ENCODE measurements around the gene PDILT.
"Not testable (repeated sequence)": the region's sequence is repeated elsewhere in the genome, so short reads cannot be mapped to it uniquely, and the experiment has no call there.

DNA sequence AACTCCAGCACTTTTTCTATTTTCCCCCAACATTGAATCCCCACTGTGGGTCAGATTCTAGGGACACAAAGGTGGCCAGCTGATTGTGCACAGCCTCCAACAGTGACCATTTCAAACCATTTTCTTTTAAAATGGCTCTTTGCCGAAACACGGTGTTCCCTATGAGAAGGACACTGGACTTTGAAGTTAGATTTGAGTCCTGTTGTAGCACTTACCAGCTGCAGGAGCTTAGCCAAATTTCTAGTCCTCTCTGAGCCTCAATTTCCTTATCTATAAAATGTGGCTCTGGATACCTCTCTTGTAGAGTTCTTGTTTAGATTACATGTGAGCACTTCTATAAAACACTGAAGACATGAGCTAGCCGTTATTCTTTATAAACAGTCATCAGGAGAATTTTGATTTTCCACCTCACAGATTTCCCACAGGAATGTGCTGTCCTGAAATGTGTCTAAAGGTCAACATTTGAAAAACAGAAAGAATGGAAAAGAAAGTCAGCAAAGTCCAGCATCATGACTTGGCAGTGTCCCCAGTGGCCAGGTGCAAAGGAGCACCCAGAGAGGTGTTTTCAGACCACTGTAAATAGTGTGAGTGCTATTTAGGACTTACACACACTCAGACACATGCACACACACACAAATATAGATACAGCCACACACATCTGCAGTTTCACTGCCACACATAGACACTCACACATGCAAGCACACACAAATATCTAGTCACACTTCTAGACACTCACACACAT, 42.3 kb upstream of the PDILT start:
- TF ChIP-seq CTCF (conservative IDR thresholded peaks at IDR 0.05; ENCODE audit: low read depth, low read length); EZH2 (IDR thresholded peaks at IDR 0.05; ENCODE audit: borderline replicate concordance, low read depth, low read length, poor library complexity, severe bottlenecking): not testable (repeated sequence)
